Measurements from ENCODE around the gene PPP1R9A. TPM values are rescaled to one million over a fixed set of nuclear protein-coding genes. Genes with fewer than 3 reads are reported as not detected.

PPP1R9A gene
- total RNA-seq, 3 donors from 2014 or later = 7.5 to 34.7 (median 19.3) TPM

DNA sequence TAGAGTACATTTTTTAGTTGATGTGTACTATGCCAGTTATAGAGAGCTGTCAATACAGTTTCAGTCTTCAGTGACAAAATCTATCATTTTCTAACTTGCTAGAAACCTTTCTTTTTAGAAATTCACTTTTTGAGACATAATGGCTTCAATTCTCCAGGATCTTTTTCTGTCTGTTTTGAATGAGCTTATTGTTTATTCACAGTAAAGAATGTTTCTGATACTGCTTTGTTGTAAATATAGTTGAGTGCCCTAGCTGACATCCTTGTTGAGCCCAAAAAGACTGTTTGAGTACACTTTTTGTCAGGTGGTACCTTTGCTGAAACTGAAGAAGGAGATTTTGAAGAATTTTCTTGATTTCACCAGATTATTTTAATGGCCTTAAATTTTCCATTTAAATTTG lies 139.9 kb downstream of the PPP1R9A start:
- intact Hi-C loops (cut with DNase I; ENCODE audit: low total_unique reads) = no loop called here
- Histone ChIP-seq H3K27ac (no peak overlapping the region), H3K27me3 (no peaks in the 10 kb centered on the region)

DNA sequence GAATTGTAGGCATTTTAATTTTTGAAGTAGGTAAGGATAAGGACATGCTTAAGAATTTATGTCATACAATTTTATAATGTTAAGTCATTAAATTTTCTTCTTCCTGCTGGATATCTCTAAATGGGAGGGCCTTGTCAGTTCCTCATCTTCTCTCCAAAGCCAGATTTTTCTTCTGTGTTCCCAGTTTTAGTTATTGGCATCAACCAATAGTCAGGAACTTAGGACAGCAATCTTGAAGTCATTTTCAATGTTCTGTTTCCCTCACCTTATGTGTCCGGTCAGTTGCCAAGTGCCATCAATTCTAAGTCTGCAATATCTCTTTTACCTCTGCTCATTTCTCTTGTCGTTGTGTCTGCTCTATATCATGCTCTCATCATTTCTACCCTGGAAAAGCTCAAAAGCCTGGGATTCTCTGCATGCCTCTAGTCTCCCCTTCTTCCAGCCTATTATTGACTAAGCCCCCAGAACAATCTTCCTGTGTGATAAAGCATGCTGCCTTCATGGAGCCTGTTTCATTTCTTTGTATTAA lies 145.2 kb downstream of the PPP1R9A start:
- intact Hi-C loops (cut with DNase I; ENCODE audit: low total_unique reads) = no loop called here
- Histone ChIP-seq H3K4me1 (no peaks in the 10 kb centered on the region), H3K27me3 (no peaks in the 10 kb centered on the region), H3K27ac (no peak overlapping the region), H3K4me3 (no peak overlapping the region), H3K36me3 (no peaks in the 10 kb centered on the region), H3K9me3 (no peaks in the 10 kb centered on the region)
- TF ChIP-seq POLR2A (IDR thresholded peaks at IDR 0.05) (no peak), POLR2AphosphoS5 (IDR thresholded peaks at IDR 0.05) (no peak)
- TF ChIP-seq, protein P1, sequence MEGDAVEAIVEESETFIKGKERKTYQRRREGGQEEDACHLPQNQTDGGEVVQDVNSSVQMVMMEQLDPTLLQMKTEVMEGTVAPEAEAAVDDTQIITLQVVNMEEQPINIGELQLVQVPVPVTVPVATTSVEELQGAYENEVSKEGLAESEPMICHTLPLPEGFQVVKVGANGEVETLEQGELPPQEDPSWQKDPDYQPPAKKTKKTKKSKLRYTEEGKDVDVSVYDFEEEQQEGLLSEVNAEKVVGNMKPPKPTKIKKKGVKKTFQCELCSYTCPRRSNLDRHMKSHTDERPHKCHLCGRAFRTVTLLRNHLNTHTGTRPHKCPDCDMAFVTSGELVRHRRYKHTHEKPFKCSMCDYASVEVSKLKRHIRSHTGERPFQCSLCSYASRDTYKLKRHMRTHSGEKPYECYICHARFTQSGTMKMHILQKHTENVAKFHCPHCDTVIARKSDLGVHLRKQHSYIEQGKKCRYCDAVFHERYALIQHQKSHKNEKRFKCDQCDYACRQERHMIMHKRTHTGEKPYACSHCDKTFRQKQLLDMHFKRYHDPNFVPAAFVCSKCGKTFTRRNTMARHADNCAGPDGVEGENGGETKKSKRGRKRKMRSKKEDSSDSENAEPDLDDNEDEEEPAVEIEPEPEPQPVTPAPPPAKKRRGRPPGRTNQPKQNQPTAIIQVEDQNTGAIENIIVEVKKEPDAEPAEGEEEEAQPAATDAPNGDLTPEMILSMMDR (IDR thresholded peaks at IDR 0.05) = no peak
- no peak for DNase-seq (ENCODE audit: low spot score in 2 of 2)

More for the DNA sequence above, 139.9 kb downstream of the PPP1R9A start:
- TF ChIP-seq, protein P1 (IDR thresholded peaks at IDR 0.05) = no peak
- TF ChIP-seq POLR2AphosphoS5 (IDR thresholded peaks at IDR 0.05) (no peak), POLR2A (IDR thresholded peaks at IDR 0.05) (no peak)
- no peaks in the 10 kb centered on the region for H3K9me3 ChIP-seq
- no peak for DNase-seq (ENCODE audit: low spot score in 2 of 2)
- H3K4me1 ChIP-seq = no peaks in the 10 kb centered on the region
- H3K36me3 ChIP-seq = no peaks in the 10 kb centered on the region
- H3K4me3 ChIP-seq = no peak overlapping the region

DNA sequence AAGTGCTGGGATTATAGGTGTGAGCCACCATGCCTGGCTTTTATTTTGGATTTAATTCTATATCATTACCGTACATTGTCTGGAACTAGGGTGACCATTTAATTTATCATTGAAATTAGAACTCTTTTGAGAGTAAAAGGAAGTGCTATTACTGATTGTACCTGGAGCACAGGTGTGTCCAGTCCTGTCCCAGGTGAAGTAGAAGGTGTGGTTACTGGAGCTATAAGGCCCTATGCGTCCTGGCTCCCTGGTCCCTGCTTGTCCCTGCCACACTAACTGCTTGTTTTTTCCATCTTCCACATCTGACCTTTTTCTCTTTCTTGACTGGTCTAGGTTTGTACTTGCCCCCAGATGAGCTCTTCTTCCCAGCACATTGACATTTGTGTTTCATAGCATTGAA lies 147.0 kb downstream of the PPP1R9A start:
- Histone ChIP-seq H3K4me1 (no peaks in the 10 kb centered on the region), H3K4me3 (no peak overlapping the region), H3K36me3 (no peaks in the 10 kb centered on the region), H3K27ac (no peak overlapping the region), H3K27me3 (no peaks in the 10 kb centered on the region), H3K9me3 (no peaks in the 10 kb centered on the region)
- intact Hi-C loops (cut with DNase I; ENCODE audit: low total_unique reads) = no loop called here
- no peak for DNase-seq (ENCODE audit: low spot score in 2 of 2)
- no peak for TF ChIP-seq POLR2A (IDR thresholded peaks at IDR 0.05)
- TF ChIP-seq, protein P1 (IDR thresholded peaks at IDR 0.05) = no peak
- TF ChIP-seq POLR2AphosphoS5 (IDR thresholded peaks at IDR 0.05) = no peak

DNA sequence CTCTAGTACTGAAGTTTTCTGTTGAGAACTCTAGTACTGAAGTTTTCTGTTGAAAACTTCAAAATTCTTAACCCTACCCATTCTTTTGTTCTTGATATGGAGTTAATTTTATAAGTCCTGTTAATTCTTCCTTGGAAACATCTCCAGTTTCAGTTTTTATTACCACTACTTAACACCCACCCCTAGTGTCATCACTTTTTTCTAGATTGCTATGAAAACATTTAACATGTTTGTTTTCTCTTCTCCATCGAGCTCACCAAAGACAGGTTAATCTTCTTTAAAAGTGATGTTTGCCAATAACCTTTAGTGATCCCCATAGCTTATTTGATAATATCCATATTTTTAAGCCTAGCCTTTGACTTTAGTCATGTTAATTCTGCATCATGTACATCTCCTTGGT lies 147.9 kb downstream of the PPP1R9A start:
- Histone ChIP-seq H3K4me3 (no peak overlapping the region), H3K9me3 (no peaks in the 10 kb centered on the region), H3K27ac (no peak overlapping the region), H3K27me3 (no peaks in the 10 kb centered on the region), H3K4me1 (no peaks in the 10 kb centered on the region), H3K36me3 (no peaks in the 10 kb centered on the region)
- TF ChIP-seq POLR2A (IDR thresholded peaks at IDR 0.05) = no peak
- TF ChIP-seq, protein P1 (IDR thresholded peaks at IDR 0.05) = no peak
- TF ChIP-seq POLR2AphosphoS5 (IDR thresholded peaks at IDR 0.05) = no peak
- intact Hi-C loops (cut with DNase I; ENCODE audit: low total_unique reads) = no loop called here
- no peak for DNase-seq (ENCODE audit: low spot score in 2 of 2)

DNA sequence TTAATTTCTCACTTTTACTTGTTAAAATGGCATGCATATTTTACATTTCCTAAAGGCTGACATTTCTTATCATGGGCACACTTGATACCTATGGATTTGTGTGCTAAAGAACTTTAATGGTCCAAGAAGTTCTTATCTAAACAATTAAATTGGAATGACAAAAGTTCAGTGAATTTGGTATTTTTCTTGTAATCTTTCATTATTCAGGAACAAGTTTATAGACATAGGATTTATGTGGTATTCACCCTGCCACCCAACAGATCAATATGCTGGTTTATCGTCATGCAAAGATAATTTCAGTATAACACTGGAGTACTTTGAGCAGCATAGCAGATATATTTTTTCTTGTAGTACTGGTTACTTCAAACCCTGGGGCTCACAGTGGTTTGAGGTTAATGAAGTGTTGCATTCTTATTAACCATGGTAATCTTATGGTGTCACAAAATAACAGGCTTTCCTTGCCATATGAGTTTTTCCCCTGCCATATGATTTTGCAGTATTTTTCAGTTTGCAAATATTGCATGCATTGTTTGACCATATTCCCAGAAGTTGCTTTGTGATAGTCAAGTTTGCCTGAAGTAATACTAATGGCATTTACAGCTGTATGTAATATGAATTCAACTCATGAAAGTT lies 148.8 kb downstream of the PPP1R9A start:
- intact Hi-C loops (cut with DNase I; ENCODE audit: low total_unique reads) = no loop called here
- Histone ChIP-seq H3K4me3 (no peak overlapping the region), H3K27ac (no peak overlapping the region)

More for the DNA sequence above, 148.8 kb downstream of the PPP1R9A start:
- TF ChIP-seq POLR2AphosphoS5 (IDR thresholded peaks at IDR 0.05) (no peak), POLR2A (IDR thresholded peaks at IDR 0.05) (no peak)
- TF ChIP-seq, protein P1 (IDR thresholded peaks at IDR 0.05) = no peak
- H3K9me3 ChIP-seq = no peaks in the 10 kb centered on the region
- H3K4me1 ChIP-seq = no peaks in the 10 kb centered on the region
- no peaks in the 10 kb centered on the region for H3K36me3 ChIP-seq
- no peak for DNase-seq (ENCODE audit: low spot score in 2 of 2)
- H3K27me3 ChIP-seq = no peaks in the 10 kb centered on the region
